ENCODE results near the gene DDX4. TPM values are rescaled to one million over a fixed set of nuclear protein-coding genes. Genes with fewer than 3 reads are reported as not detected.

The DDX4 gene
- total and polyA plus RNA-seq, 9 of the 15 experiments (the other 6 are each of a cell fraction or from before 2014, with no cell fraction given), result not detected

DNA sequence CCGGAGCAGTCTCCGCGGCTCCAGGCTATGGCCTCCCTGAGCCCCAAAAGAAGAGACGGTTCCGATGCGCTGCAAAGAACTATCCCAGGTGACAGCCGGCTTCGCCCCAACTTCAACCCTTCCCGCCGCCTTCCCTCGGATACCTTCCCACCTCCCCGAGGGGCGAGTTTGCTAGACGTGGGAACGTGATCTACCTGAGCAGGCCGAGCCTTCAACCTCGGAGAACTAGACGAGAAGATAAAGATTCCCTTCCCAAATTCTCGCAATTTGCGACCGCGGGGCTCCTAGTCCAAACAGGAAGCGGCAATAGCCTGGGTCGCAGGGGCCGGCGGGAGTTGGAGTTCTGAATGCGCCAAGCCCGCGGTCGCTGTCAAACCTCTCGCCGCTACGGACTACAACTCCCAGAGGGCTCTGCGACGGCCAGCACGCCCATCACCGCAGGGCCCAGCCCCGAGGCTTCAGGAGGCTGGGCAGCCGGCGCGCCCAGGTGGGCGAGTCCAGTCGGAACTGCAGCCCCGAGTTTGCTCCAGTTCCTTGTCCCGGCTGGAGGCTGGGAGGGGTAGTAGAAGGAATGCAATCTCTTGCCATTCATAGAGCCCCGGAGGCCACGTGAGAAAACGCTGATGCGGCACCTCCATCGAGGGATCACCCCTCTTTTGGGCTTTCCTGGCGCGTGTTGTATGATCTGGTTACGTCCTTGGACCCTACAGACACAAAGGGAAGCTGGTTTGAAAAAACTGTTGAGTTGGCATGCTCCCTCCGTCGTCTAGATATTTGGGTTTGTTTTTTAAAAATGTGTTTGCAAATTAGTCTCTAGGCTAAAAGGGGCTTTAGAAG lies 25.6 kb upstream of the DDX4 start, which contains the start of gene SLC38A9 (continued):
- TF ChIP-seq MYC (IDR thresholded peaks at IDR 0.05; ENCODE audit: low read depth, low read length), result peak; percentile 63; the same call in 1 of the 2 replicates
- TF ChIP-seq MYC (CRISPR knock-in tag; IDR thresholded peaks at IDR 0.05; ENCODE audit: borderline replicate concordance, low read depth), result peak; percentile 32; the same call in 1 of the 2 replicates
- peak; percentile 91 for TF ChIP-seq C11orf30 (IDR thresholded peaks at IDR 0.05; ENCODE audit: low read depth)
- TF ChIP-seq DNMT1 (IDR thresholded peaks at IDR 0.05), result no peak
- TF ChIP-seq TEAD1 (CRISPR knock-in tag; IDR thresholded peaks at IDR 0.05), result no peak
- 0 out of 2 replicates have a peak, but pooled peaks have one; percentile 26 for TF ChIP-seq ELF4 (CRISPR knock-in tag; IDR thresholded peaks at IDR 0.05)
- no peak for TF ChIP-seq EZH2 (IDR thresholded peaks at IDR 0.05; ENCODE audit: borderline replicate concordance, low read depth, low read length)
- TF ChIP-seq HNRNPL (IDR thresholded peaks at IDR 0.05; ENCODE audit: low read depth, low read length), result 0 out of 2 replicates have a peak, but pooled peaks have one; percentile 54
- peak; percentile 50 for TF ChIP-seq MBD2 (IDR thresholded peaks at IDR 0.05; ENCODE audit: borderline replicate concordance, low read depth)
- no peak for TF ChIP-seq YBX1 (IDR thresholded peaks at IDR 0.05)
- no peak for TF ChIP-seq CBFA2T3 (IDR thresholded peaks at IDR 0.05)
- TF ChIP-seq NR4A1 (CRISPR knock-in tag; IDR thresholded peaks at IDR 0.05), result 0 out of 2 replicates have a peak, but pooled peaks have one; percentile 10
- TF ChIP-seq NR4A1 (tag; IDR thresholded peaks at IDR 0.05), result no peak
- TF ChIP-seq, protein P1, sequence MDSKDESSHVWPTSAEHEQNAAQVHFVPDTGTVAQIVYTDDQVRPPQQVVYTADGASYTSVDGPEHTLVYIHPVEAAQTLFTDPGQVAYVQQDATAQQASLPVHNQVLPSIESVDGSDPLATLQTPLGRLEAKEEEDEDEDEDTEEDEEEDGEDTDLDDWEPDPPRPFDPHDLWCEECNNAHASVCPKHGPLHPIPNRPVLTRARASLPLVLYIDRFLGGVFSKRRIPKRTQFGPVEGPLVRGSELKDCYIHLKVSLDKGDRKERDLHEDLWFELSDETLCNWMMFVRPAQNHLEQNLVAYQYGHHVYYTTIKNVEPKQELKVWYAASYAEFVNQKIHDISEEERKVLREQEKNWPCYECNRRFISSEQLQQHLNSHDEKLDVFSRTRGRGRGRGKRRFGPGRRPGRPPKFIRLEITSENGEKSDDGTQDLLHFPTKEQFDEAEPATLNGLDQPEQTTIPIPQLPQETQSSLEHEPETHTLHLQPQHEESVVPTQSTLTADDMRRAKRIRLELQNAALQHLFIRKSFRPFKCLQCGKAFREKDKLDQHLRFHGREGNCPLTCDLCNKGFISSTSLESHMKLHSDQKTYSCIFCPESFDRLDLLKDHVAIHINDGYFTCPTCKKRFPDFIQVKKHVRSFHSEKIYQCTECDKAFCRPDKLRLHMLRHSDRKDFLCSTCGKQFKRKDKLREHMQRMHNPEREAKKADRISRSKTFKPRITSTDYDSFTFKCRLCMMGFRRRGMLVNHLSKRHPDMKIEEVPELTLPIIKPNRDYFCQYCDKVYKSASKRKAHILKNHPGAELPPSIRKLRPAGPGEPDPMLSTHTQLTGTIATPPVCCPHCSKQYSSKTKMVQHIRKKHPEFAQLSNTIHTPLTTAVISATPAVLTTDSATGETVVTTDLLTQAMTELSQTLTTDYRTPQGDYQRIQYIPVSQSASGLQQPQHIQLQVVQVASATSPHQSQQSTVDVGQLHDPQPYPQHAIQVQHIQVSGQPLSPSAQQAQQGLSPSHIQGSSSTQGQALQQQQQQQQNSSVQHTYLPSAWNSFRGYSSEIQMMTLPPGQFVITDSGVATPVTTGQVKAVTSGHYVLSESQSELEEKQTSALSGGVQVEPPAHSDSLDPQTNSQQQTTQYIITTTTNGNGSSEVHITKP (IDR thresholded peaks at IDR 0.05; ENCODE audit: partially characterized antibody), result peak; percentile 96
- no peak for TF ChIP-seq MEF2A (IDR thresholded peaks at IDR 0.05; ENCODE audit: control insufficient read depth, low read depth, low read length)
- TF ChIP-seq, protein P2, sequence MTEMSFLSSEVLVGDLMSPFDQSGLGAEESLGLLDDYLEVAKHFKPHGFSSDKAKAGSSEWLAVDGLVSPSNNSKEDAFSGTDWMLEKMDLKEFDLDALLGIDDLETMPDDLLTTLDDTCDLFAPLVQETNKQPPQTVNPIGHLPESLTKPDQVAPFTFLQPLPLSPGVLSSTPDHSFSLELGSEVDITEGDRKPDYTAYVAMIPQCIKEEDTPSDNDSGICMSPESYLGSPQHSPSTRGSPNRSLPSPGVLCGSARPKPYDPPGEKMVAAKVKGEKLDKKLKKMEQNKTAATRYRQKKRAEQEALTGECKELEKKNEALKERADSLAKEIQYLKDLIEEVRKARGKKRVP (CRISPR knock-in tag; IDR thresholded peaks at IDR 0.05), result no peak
- TF ChIP-seq SIN3A (IDR thresholded peaks at IDR 0.05; ENCODE audit: borderline replicate concordance in 2 of 2, control insufficient read depth in 1 of 2, low read depth in 2 of 2, low read length in 2 of 2), result peak; percentile 74 to 75; a peak in 1 of 4 replicates
- no peak for TF ChIP-seq FOXM1 (IDR thresholded peaks at IDR 0.05; ENCODE audit: low read depth)
- TF ChIP-seq FOXM1 (CRISPR knock-in tag; IDR thresholded peaks at IDR 0.05; ENCODE audit: low read depth), result no peak
- no peak for TF ChIP-seq GTF2F1 (IDR thresholded peaks at IDR 0.05; ENCODE audit: low read depth, low read length)
- peak; percentile 93 for TF ChIP-seq L3MBTL2 (IDR thresholded peaks at IDR 0.05)
- TF ChIP-seq, protein P3, sequence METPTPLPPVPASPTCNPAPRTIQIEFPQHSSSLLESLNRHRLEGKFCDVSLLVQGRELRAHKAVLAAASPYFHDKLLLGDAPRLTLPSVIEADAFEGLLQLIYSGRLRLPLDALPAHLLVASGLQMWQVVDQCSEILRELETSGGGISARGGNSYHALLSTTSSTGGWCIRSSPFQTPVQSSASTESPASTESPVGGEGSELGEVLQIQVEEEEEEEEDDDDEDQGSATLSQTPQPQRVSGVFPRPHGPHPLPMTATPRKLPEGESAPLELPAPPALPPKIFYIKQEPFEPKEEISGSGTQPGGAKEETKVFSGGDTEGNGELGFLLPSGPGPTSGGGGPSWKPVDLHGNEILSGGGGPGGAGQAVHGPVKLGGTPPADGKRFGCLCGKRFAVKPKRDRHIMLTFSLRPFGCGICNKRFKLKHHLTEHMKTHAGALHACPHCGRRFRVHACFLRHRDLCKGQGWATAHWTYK (CRISPR knock-in tag; IDR thresholded peaks at IDR 0.05), result peak; percentile 49; the same call in 1 of the 2 replicates
- TF ChIP-seq SUPT5H (IDR thresholded peaks at IDR 0.05), result peak; percentile 78
- TF ChIP-seq E2F3 (CRISPR knock-in tag; IDR thresholded peaks at IDR 0.05), result no peak
